T-helper 1 cell (primary cell): Measurements from ENCODE around the gene SELENON.

Experiments
- DNase-seq, 5 donors: peaks; one replicate each; pipeline ENCODE4 v3.0.0-alpha.2; 2012 to 2020

SELENON gene

GRCh38 chr1:25795211-25795610 is 4.8 kb upstream of the SELENON start:
- DNase-seq = no peak

GRCh38 chr1:25795946-25796810 is 3.8 kb upstream of the SELENON start:
- DNase-seq = peak in 2 of 5 donors; percentile 20 to 35

- DNase-seq = peak; percentile 65 to 85 (median 73)
Observed at GRCh38 chr1:25796811-25797458, 3.1 kb upstream of the SELENON start.

- peak in 1 of 5 donors; percentile 38 for DNase-seq
Observed at GRCh38 chr1:25797939-25798338, 2.1 kb upstream of the SELENON start.

DNA sequence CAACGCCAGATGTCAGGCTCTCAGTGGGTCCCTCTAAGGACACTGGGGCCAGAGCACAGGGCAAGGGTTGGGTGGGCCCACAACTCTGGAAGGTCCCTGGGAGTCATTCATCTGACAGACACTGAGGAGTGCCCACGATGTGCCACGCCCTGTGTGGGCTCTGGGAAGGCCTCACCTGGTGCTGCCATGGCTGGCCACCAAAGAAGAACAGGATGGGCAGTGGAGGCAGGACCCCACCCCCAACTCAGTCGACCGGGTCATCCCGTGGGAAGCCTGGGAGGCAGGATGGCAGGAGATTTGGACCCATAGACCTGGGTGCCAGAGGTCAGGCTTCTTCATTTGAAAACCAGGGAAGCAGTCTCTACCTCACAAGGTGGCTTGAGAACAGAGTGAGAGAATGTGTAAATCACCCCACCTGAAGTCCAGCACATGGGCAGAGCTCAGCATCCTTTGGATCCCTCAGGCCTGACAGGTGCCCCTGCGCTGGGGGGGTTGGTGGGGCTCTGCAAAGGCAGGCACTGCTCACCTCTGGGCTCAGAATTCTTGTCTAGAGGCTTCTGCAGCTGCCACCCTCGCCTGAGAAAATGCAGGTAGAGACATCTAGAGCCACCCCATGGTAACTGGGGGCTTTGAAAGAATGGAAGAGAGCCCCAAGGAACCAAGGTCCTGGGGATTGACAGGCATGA is 1.2 kb upstream of the SELENON start:
- no peak for DNase-seq

DNA sequence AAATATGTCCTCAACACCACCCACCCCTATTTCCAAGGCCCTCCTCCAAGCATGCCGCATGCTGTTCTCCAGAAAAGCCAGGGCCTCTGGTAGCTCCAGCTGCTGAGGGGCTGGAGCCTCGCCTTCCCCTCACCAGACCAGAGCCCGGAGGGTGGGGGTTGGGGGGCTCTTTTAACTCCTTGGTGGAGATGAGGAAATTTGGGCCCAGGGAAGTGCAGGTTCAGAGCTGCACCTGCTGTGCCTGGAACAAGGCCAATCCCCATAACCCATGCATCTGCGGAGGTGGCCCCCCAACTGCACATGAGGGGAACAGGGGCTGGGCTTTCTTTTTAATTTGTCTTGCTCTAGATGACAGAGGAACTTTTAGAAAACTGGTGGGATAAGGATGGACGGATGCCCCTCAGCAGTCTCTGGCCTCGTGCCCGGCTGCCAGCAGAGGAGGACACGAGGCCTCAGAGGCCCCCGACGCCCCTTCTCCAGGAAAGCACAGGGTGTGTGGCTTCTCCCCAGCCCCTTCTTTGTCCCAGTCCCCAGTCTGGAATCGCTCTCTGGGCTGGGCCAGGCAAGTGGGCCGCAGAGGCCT is 550 bp upstream of the SELENON start:
- no peak for DNase-seq

GRCh38 chr1:25800703-25801377 is 847 bp downstream of the SELENON start:
- no peak for DNase-seq

DNA sequence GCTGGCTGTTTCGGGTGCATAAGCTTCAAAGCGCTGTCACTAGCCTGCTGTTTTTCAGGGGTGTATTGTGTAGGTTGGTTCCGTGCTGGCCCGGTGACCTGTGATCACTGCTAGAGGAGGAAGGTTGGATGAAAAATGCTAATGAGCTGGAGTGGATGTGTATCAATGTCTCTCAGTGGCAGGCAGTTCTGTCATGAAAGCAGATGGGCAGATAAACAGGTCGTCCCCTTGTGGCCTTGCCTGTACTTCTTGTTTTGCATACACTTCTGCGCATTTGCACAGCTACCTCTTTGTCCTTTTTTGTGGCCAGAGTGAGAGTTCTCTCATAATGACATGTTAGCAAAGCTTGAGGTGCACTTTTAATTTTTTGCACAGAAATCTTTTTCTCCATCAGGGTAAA is 2.9 kb downstream of the SELENON start:
- no peak for DNase-seq

DNA sequence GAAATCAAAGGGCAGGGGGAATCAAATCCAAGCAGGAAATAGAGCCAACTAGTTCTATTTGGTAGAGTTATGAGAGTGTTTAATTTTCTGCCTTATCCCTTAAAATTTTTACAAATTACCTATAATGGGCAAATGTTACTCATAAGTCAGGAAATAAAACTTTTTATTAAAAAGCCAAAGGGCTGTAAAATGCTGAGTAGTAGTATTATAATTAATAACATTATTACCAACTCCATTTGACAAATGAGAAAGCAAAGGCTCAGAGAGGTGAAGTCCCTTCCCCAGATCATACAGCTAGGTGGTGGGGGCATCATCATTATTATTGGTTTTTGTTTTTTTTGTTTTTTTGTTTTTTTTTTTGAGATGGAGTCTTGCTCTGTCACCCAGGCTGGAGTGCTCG is 3.4 kb downstream of the SELENON start:
- DNase-seq = no peak

- DNase-seq = no peak
Observed at GRCh38 chr1:25804244-25804963, 4.4 kb downstream of the SELENON start.

DNA sequence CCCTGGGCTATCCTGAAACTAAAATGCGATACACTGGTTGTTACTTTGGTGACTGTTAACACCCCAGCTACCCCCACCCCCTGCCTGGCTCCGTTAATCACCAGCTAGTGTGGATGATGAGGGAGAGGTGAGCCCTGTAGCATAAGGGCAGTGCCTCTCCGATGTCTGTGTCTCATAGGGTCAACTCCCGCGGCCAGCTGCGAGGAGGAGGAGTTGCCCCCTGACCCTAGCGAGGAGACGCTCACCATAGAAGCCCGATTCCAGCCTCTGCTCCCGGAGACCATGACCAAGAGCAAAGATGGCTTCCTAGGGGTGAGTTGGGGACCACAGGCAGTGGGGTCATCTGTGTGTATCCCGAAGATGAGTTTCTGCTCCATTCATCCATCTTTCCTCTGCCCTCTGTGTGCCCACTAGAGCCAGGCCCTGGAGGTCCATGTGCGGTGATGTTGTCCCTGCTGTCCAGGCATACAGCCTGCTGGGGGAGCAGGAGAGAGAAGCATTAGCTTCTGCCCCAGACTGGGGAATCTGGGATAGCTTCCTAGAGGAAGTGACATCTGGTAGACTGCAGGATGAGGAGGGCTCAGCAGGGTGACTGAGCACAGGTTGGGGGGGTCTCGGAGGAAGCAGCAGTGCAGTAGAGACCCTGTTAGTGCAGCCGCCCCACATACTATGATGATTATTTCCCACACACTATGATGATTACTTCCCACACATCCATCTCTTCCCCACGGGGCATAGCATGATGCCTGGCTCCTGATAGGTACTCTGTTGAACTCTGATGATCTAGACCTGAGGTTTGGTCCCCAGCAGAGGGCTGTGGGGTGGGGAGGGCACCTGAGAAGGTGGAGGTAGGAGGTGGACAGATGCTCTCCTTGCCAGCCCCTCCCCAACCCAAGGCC is 5.2 kb downstream of the SELENON start:
- DNase-seq = no peak

DNA sequence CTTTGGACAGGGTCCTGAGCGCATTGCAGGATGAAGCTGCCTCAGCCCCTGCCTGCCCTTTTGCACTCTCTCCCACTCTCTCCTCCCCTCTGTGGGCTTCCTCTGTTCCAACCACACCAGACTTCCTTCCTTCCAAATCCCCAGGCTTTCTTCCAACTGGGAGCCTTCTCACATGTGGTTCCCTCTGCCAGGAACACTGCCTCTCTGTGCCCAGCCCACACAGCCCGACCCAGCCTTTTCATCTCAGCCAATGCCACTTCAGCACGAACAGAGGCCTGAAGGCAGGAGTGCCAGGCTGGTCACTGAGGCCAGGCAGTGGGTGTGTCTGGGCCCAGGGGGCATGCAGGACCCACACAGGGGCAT is 5.9 kb downstream of the SELENON start:
- no peak for DNase-seq

- no peak for DNase-seq
Observed at GRCh38 chr1:25806418-25806817, 6.4 kb downstream of the SELENON start.

GRCh38 chr1:25807480-25808390 is 7.7 kb downstream of the SELENON start:
- DNase-seq = no peak

- DNase-seq = no peak
Observed at GRCh38 chr1:25808481-25809244, 8.7 kb downstream of the SELENON start.

GRCh38 chr1:25809283-25809926 is 9.4 kb downstream of the SELENON start:
- DNase-seq = no peak

DNA sequence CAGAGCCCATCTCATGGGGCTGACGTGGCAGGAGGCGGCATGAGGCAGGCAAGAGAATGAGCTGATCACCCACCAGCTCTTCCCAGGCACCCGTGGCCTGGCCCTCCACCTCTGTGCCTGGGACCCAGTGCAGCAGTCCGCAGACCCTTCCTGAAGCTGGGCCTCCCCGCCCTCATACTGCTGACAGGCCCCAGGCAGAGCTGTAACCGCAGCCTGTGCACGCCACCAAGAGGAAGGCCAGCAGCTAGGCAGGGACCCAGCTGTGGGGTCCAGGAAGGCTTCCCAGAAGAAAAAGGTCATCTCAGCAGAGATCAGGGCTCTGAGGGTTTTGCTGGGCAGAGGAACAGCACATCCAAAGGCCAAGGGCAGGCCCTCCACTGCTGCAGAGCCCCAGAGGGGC is 9.9 kb downstream of the SELENON start:
- no peak for DNase-seq
